B cell (primary cell): ENCODE results near the gene DAZAP1. TPM values are rescaled to one million over a fixed set of nuclear protein-coding genes. Genes with fewer than 3 reads are reported as not detected.

ENCODE experiments used
- ATAC-seq: fragments of 200-7000 bp; cut with Tn5 transposase; one replicate; pipeline ENCODE4 v1.10.0; 2021; ENCODE audit warnings: low read depth, mild to moderate bottlenecking, moderate number of reproducible peaks, moderate library complexity
- CTCF ChIA-PET: fragments of 350-600 bp; sonication (Branson Sonifier 250); formaldehyde crosslinking; loops from one replicate; lab custom pipeline; 2021; ENCODE audit warnings: antibody characterized with exemption, inconsistent platforms; lab: Charles Lee
- POLR2A ChIA-PET: fragments of 350-600 bp; sonication (Branson Sonifier 250); formaldehyde crosslinking; loops from one replicate; lab custom pipeline; 2021; ENCODE audit warnings: antibody characterized with exemption; lab: Charles Lee
- DNase-seq: peaks from one replicate; pipeline ENCODE4 v3.0.0; 2013
- H2AFZ ChIP-seq: 2 replicates; pipeline ENCODE4 v1.6.1; 2012; ENCODE audit warnings: mild to moderate bottlenecking, low read depth, low read length; ENCODE audit not compliant: insufficient read depth, poor library complexity, severe bottlenecking
- H3K27ac ChIP-seq, 2 donors: 1 replicate in 1 of 2; 2 replicates in 1 of 2; pipeline ENCODE4 v1.5.1; 2012 to 2013; ENCODE audit warnings: low read length in 2 of 2, mild to moderate bottlenecking in 2 of 2, moderate library complexity in 1 of 2
- H3K27me3 ChIP-seq, 4 experiments: fragments of 200-600 bp in 1 of 4; sonication (generic) in 1 of 4; replicated peaks in 1 of 4; 1 replicate in 2 of 4; 2 replicates in 2 of 4; pipeline versions ENCODE4 v1.6.1 to v1.7.0; 2013 to 2016; ENCODE audit warnings: low read length in 3 of 4, mild to moderate bottlenecking in 2 of 4, mixed read lengths in 1 of 4, moderate library complexity in 1 of 4; ENCODE audit not compliant: insufficient read depth in 4 of 4, control insufficient read depth in 3 of 4; ENCODE audit errors: control extremely low read depth in 1 of 4
- H3K36me3 ChIP-seq, 2 experiments: replicated peaks in 1 of 2; 1 replicate in 1 of 2; 2 replicates in 1 of 2; pipeline versions ENCODE4 v1.6.1 to v1.7.1; 2013; ENCODE audit warnings: low read length in 1 of 2; ENCODE audit not compliant: insufficient read depth in 2 of 2, control insufficient read depth in 1 of 2; ENCODE audit errors: control extremely low read depth in 1 of 2, extremely low read depth in 1 of 2
- H3K4me1 ChIP-seq, 2 donors: fragments of 200-600 bp in 1 of 2; sonication (generic) in 1 of 2; 1 replicate in 1 of 2; 2 replicates in 1 of 2; pipeline versions ENCODE4 v1.5.1 to v1.6.1; 2013 to 2017; ENCODE audit warnings: low read length in 2 of 2; ENCODE audit not compliant: control insufficient read depth in 2 of 2, insufficient read depth in 2 of 2
- H3K4me2 ChIP-seq: replicated peaks from 2 replicates; pipeline ENCODE3; 2012; ENCODE audit warnings: mild to moderate bottlenecking, low read depth, low read length; ENCODE audit not compliant: poor library complexity, severe bottlenecking
- H3K4me3 ChIP-seq, 5 experiments: fragments of 200-600 bp in 1 of 5; sonication (generic) in 1 of 5; 1 replicate in 3 of 5; 2 replicates in 2 of 5; pipeline versions ENCODE4 v1.5.1 to v1.7.0; 2011 to 2016; ENCODE audit warnings: low read length in 4 of 5, mild to moderate bottlenecking in 4 of 5, low read depth in 2 of 5, control low read depth in 1 of 5, moderate library complexity in 1 of 5; ENCODE audit not compliant: insufficient read depth in 1 of 5; ENCODE audit errors: control extremely low read depth in 1 of 5, extremely low read depth in 1 of 5
- H3K79me2 ChIP-seq: fragments of 200-600 bp; sonication (generic); one replicate; pipeline ENCODE4 v1.6.0; 2016; ENCODE audit warnings: low read length; ENCODE audit not compliant: control insufficient read depth, insufficient read depth
- H3K9ac ChIP-seq: fragments of 200-600 bp; sonication (generic); 2 replicates; pipeline ENCODE4 v1.6.1; 2017; ENCODE audit warnings: mild to moderate bottlenecking, low read length, moderate library complexity
- H3K9me3 ChIP-seq, 3 donors: one replicate each; pipeline versions ENCODE4 v1.6.1 to v1.7.1; 2013; ENCODE audit warnings: low read length in 2 of 3; ENCODE audit not compliant: control insufficient read depth in 2 of 3, insufficient read depth in 1 of 3; ENCODE audit errors: control extremely low read depth in 1 of 3
- H4K20me1 ChIP-seq: 2 replicates; pipeline ENCODE4 v1.6.0; 2012; ENCODE audit warnings: mild to moderate bottlenecking, low read length; ENCODE audit not compliant: insufficient read depth, control insufficient read depth, poor library complexity, severe bottlenecking
- H3K27ac Mint-ChIP-seq: one replicate; pipeline ENCODE4 v1.8.0; 2021; ENCODE audit warnings: mixed read lengths
- H3K27me3 Mint-ChIP-seq: one replicate; pipeline ENCODE4 v1.8.0; 2021; ENCODE audit warnings: mixed read lengths
- H3K4me1 Mint-ChIP-seq: one replicate; pipeline ENCODE4 v1.8.0; 2021; ENCODE audit warnings: mixed read lengths
- H3K4me3 Mint-ChIP-seq: one replicate; pipeline ENCODE4 v1.8.0; 2021; ENCODE audit warnings: mixed read lengths
- H3K9me3 Mint-ChIP-seq: one replicate; pipeline ENCODE4 v1.8.0; 2022; ENCODE audit warnings: mixed read lengths; ENCODE audit not compliant: insufficient read depth
- EZH2 ChIP-seq: IDR thresholded peaks from 2 replicates; pipeline ENCODE4 v1.6.1; 2012; ENCODE audit warnings: borderline replicate concordance, low read depth, mild to moderate bottlenecking, moderate library complexity, low read length; ENCODE audit not compliant: insufficient read depth, poor library complexity, severe bottlenecking
- WGBS: methylation state at CpG from one replicate; pipeline ENCODE4 v1.1.5; 2013; ENCODE audit warnings: missing lambda C conversion rate; ENCODE audit not compliant: insufficient coverage; 5-methylcytosine and 5-hydroxymethylcytosine counted together
- intact Hi-C: fragments of 100-400 bp; cut with micrococcal nuclease; formaldehyde crosslinking; loops from one replicate; pipeline ENCODE4 v1.10.0; 2022
- polyA plus RNA-seq: library from polyadenylated mRNA; depleted of rRNA; stranded (reverse); fragments of >200 nt; gene quantifications from 2 replicates; pipeline ENCODE4 v1.2.3, GENCODE V29; 2012
- total RNA-seq, 2 donors: library from RNA; stranded (reverse); fragments of 120-200 nt in 1 of 2; gene quantifications; 1 replicate in 1 of 2; 2 replicates in 1 of 2; pipeline versions ENCODE4 v1.2.3 to v1.2.4, GENCODE V29; 2013 to 2022
- TF ChIP-seq, protein P1 (sequence below): fragments of 200-600 bp; IDR thresholded peaks from one replicate; pipeline ENCODE4 v1.8.0; 2022; ENCODE audit warnings: antibody characterized with exemption, mild to moderate bottlenecking

The DAZAP1 gene
- total and polyA plus RNA-seq, 2 donors (not counting 1 experiment from before 2014, with no cell fraction given) = 54.8 to 125 TPM

DNA sequence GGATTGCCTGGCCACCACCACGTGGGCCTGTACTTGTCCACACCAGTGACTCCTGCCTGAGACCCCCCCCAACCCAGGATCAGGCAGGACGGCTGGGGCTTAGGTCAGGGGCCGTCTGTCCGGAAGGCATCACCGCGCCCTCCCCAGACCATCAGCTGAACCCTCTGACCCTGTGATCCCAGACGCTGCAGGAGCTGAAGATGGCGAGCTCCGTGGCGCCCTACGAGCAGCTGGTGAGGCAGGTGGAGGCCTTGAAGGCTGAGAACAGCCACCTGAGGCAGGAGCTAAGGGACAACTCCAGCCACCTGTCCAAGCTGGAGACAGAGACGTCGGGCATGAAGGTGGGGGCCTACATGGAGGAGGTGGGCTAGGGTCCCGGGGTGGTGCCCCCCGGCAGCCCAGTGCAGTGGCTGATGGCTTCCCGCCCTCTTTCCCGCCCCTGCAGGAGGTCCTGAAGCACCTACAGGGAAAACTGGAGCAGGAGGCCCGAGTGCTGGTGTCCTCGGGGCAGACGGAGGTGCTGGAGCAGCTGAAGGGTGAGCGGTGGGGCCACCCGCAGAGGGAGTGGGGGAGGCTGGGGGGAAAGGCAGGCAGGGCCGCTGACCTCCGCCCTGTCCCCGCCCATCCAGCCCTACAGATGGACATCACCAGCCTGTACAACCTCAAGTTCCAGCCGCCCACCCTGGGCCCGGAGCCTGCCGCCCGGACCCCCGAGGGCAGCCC is 45.6 kb downstream of the DAZAP1 start:
- Histone ChIP-seq H3K4me2 (no peak overlapping the region), H3K36me3 (no peaks in the 10 kb centered on the region), H3K27me3 (peaks cover 0 to 85% (median 50%) of the 10 kb centered on the region in 4 experiments), H3K4me3 (no peak overlapping the region), H2AFZ (no peak overlapping the region), H3K79me2 (no peaks in the 10 kb centered on the region), H3K4me1 (peaks cover 39 to 42% of the 10 kb centered on the region in 2 donors), H3K9me3 (peaks cover 0 to 47% (median 0%) of the 10 kb centered on the region in 3 donors), H3K27ac (no peak overlapping the region), H3K9ac (no peak overlapping the region), H4K20me1 (peaks cover 7% of the 10 kb centered on the region)
- 75% methylated on average over 20 of the region's 30 CpGs for WGBS
- intact Hi-C loops = no loop called here
- Mint-ChIP-seq H3K27ac (no peak overlapping the region), H3K4me3 (no peak overlapping the region), H3K9me3 (no peaks in the 10 kb centered on the region), H3K27me3 (peaks cover 39% of the 10 kb centered on the region), H3K4me1 (peaks cover 30% of the 10 kb centered on the region)
- CTCF ChIA-PET = interaction anchor here (0.8 kb wide), 1 partner anchor 208 kb away, joined by 3 read pairs; no protein-coding TSS in a partner anchor
- DNase-seq = no peak
- POLR2A ChIA-PET = no interaction called here
- TF ChIP-seq EZH2 = no peak
- TF ChIP-seq, protein P1, sequence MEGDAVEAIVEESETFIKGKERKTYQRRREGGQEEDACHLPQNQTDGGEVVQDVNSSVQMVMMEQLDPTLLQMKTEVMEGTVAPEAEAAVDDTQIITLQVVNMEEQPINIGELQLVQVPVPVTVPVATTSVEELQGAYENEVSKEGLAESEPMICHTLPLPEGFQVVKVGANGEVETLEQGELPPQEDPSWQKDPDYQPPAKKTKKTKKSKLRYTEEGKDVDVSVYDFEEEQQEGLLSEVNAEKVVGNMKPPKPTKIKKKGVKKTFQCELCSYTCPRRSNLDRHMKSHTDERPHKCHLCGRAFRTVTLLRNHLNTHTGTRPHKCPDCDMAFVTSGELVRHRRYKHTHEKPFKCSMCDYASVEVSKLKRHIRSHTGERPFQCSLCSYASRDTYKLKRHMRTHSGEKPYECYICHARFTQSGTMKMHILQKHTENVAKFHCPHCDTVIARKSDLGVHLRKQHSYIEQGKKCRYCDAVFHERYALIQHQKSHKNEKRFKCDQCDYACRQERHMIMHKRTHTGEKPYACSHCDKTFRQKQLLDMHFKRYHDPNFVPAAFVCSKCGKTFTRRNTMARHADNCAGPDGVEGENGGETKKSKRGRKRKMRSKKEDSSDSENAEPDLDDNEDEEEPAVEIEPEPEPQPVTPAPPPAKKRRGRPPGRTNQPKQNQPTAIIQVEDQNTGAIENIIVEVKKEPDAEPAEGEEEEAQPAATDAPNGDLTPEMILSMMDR = no peak
- no peak for ATAC-seq
